Progenitor cell of endocrine pancreas (in vitro differentiated cells): ENCODE measurements around the gene HEMK1. TPM values are rescaled to one million over a fixed set of nuclear protein-coding genes. Genes with fewer than 3 reads are reported as not detected.

Source experiments
- DNase-seq: peaks from one replicate; pipeline ENCODE4 v3.0.0; 2021; ENCODE audit warnings: low spot score; ENCODE audit not compliant: unreplicated experiment
- H3K27ac Mint-ChIP-seq: 2 replicates; pipeline ENCODE4 v1.8.0; 2021; ENCODE audit warnings: mild to moderate bottlenecking, moderate library complexity, mixed read lengths
- H3K27me3 Mint-ChIP-seq: 2 replicates; pipeline ENCODE4 v1.8.0; 2021; ENCODE audit warnings: mixed read lengths
- H3K36me3 Mint-ChIP-seq: 2 replicates; pipeline ENCODE4 v1.8.0; 2022; ENCODE audit warnings: mixed read lengths; ENCODE audit not compliant: insufficient read depth
- H3K4me1 Mint-ChIP-seq: 2 replicates; pipeline ENCODE4 v1.8.0; 2021; ENCODE audit warnings: low read depth, mixed read lengths
- H3K4me3 Mint-ChIP-seq: 2 replicates; pipeline ENCODE4 v1.8.0; 2021; ENCODE audit warnings: low read depth, mild to moderate bottlenecking, moderate library complexity, mixed read lengths
- H3K9me3 Mint-ChIP-seq: 2 replicates; pipeline ENCODE4 v1.8.0; 2021; ENCODE audit warnings: low read depth, mixed read lengths
- total RNA-seq: library from RNA; stranded (reverse); gene quantifications from 2 replicates; pipeline ENCODE4 v1.2.1, GENCODE V29; 2021
- TF ChIP-seq, protein P1 (sequence below): fragments of 200-600 bp; sonication (generic); IDR thresholded peaks from one replicate; pipeline ENCODE4 v1.5.0; 2021; ENCODE audit warnings: antibody characterized with exemption, mild to moderate bottlenecking; ENCODE audit not compliant: unreplicated experiment

Gene HEMK1
- total RNA-seq, 1 donor from 2014 or later, result 23.7 TPM

- no peak overlapping the region for H3K27ac Mint-ChIP-seq
- no peaks in the 10 kb centered on the region for H3K4me1 Mint-ChIP-seq
- no peaks in the 10 kb centered on the region for H3K9me3 Mint-ChIP-seq
- no peak overlapping the region for H3K4me3 Mint-ChIP-seq
- H3K27me3 Mint-ChIP-seq, result peaks cover 3% of the 10 kb centered on the region
- no peaks in the 10 kb centered on the region for H3K36me3 Mint-ChIP-seq
- no peak for DNase-seq
- TF ChIP-seq, protein P1, sequence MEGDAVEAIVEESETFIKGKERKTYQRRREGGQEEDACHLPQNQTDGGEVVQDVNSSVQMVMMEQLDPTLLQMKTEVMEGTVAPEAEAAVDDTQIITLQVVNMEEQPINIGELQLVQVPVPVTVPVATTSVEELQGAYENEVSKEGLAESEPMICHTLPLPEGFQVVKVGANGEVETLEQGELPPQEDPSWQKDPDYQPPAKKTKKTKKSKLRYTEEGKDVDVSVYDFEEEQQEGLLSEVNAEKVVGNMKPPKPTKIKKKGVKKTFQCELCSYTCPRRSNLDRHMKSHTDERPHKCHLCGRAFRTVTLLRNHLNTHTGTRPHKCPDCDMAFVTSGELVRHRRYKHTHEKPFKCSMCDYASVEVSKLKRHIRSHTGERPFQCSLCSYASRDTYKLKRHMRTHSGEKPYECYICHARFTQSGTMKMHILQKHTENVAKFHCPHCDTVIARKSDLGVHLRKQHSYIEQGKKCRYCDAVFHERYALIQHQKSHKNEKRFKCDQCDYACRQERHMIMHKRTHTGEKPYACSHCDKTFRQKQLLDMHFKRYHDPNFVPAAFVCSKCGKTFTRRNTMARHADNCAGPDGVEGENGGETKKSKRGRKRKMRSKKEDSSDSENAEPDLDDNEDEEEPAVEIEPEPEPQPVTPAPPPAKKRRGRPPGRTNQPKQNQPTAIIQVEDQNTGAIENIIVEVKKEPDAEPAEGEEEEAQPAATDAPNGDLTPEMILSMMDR, result no peak
These were observed 19.6 kb downstream of the HEMK1 start for GRCh38 chr3:50588759-50589433.

DNA sequence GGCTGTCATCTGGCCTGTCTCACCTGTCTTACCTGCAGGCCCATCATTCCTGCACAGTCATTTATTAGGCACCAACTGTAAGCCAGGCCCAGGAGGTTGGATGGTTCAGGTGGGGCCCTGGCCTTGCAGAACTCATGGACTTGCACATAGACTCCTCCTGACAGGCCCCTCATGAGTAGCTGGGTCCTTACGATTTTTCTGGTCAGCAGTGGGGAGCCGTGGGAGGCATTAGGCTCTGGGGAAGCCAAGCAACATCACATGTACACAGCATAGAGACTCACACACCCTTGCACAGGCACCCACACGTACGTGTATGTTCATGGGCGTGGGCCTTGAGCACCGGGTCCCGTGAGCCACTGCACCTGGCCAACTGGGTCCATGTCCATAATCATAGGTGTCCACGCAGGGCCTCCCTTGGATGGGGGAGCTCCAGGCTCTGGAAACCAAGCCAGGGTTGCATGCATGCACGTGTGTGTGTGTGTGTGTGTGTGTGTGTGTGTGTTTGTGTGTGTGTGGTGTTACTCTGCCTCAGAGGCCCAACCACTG lies 21.9 kb downstream of the HEMK1 start:
- Mint-ChIP-seq H3K4me3 (no peak overlapping the region), H3K4me1 (no peaks in the 10 kb centered on the region), H3K27ac (no peak overlapping the region), H3K36me3 (no peaks in the 10 kb centered on the region), H3K9me3 (no peaks in the 10 kb centered on the region), H3K27me3 (peaks cover 7% of the 10 kb centered on the region)
- DNase-seq, result no peak
- TF ChIP-seq, protein P1, result no peak

GRCh38 chr3:50592568-50592967 lies 23.2 kb downstream of the HEMK1 start:
- Mint-ChIP-seq H3K36me3 (no peaks in the 10 kb centered on the region), H3K9me3 (no peaks in the 10 kb centered on the region), H3K4me1 (no peaks in the 10 kb centered on the region), H3K27me3 (peaks cover 4% of the 10 kb centered on the region), H3K27ac (no peak overlapping the region), H3K4me3 (no peak overlapping the region)
- DNase-seq, result no peak
- TF ChIP-seq, protein P1, result no peak

DNA sequence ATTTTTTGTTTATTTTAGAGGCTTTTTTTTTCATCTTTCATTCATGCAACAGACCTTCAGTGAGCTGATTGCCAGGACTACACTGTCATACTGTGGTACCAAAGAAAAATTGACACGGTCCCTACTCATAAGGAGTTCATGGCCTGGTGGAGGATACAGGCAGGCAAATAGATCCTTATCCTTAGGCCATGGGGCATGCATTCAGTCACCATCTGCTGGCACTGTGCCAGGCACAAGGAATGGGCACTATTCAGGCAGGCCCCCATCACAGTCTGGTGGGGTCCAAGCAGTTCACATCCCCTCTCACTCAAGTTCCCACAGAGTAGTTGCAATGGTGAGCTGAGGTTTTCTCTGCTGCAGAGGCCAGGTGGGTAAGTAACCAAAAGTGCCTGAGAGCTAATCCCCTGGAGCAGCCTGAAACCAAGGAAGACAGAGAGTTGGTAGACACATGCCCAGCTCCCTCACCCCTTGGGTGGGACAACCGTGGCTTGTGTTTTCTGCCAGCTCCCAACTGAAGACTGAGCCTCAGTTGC lies 25.0 kb downstream of the HEMK1 start:
- Mint-ChIP-seq H3K36me3 (no peaks in the 10 kb centered on the region), H3K27me3 (peaks cover 4% of the 10 kb centered on the region)
- DNase-seq, result no peak

DNA sequence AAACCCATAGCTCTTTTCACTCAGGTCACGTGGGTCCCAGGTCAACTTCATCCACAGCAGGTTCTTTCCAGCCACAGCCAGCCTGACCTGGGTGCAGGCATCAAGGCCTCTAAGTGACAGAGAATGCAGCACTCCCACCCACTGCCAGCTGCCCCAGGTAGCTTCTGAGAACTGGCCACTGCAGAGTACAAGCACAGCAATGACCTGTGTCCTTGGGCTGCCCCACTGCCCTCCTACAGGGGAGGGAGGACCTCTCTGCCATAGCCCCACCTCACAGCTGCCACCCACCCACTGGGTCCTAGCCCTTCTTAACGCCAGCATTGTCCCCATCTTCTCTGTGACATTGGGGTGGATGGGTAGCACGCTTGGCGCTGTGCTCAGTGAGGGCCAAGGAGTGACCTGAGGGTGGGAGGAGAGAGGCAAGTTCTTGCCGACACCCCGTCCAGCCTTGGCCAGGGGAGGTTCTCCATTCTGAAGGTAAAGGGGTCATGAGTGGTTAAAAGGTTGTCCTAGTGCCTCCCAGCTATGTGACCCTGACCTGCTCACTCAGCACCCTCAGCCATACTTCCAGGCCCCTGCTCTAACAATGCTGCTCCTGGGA lies 29.9 kb downstream of the HEMK1 start:
- DNase-seq, result no peak
- Mint-ChIP-seq H3K4me3 (no peak overlapping the region), H3K9me3 (no peaks in the 10 kb centered on the region), H3K4me1 (peaks cover 31% of the 10 kb centered on the region), H3K27ac (no peak overlapping the region), H3K36me3 (no peaks in the 10 kb centered on the region), H3K27me3 (peaks cover under 1% of the 10 kb centered on the region)
- TF ChIP-seq, protein P1, result no peak

More for the DNA sequence above, 25.0 kb downstream of the HEMK1 start:
- Mint-ChIP-seq H3K4me3 (no peak overlapping the region), H3K9me3 (no peaks in the 10 kb centered on the region), H3K4me1 (no peaks in the 10 kb centered on the region), H3K27ac (no peak overlapping the region)
- TF ChIP-seq, protein P1, result no peak
